Measurements from ENCODE around the gene DNAJC6.
"Not testable (repeated sequence)": the region's sequence is repeated elsewhere in the genome, so short reads cannot be mapped to it uniquely, and the experiment has no call there.

Gene DNAJC6

GRCh38 chr1:65309304-65310077 is at the start of gene DNAJC6:
Gene DNAJC6, plus strand, starts transcription at chr1:65309543. Its CDS starts 203 bp downstream, at chr1:65309746.
- DNase-seq: peak; percentile 87

- DNase-seq: no peak
Measured at GRCh38 chr1:65259816-65260215, 49.5 kb upstream of the DNAJC6 start.

- DNase-seq: peak; percentile 64
Measured at GRCh38 chr1:65260851-65261473, 48.4 kb upstream of the DNAJC6 start.

GRCh38 chr1:65263286-65263685 is 46.1 kb upstream of the DNAJC6 start:
- DNase-seq: no peak

GRCh38 chr1:65264197-65264929 is 45.0 kb upstream of the DNAJC6 start:
- DNase-seq: peak; percentile 68

- no peak for DNase-seq
Measured at GRCh38 chr1:65265296-65265650, 44.1 kb upstream of the DNAJC6 start.

GRCh38 chr1:65265651-65266351 is 43.5 kb upstream of the DNAJC6 start:
- peak; percentile 84 for DNase-seq

- no peak for DNase-seq
Measured at GRCh38 chr1:65266476-65266875, 42.9 kb upstream of the DNAJC6 start.

GRCh38 chr1:65267271-65267670 is 42.1 kb upstream of the DNAJC6 start:
- DNase-seq: no peak

GRCh38 chr1:65267683-65268082 is 41.7 kb upstream of the DNAJC6 start:
- DNase-seq: peak; percentile 45

GRCh38 chr1:65269612-65270011 is 39.7 kb upstream of the DNAJC6 start:
- DNase-seq: no peak

GRCh38 chr1:65276197-65276939 is 33.0 kb upstream of the DNAJC6 start:
- no peak for DNase-seq

- peak; percentile 93 for DNase-seq
Measured at GRCh38 chr1:65277605-65278347, 31.6 kb upstream of the DNAJC6 start.

- no peak for DNase-seq
Measured at GRCh38 chr1:65278376-65279069, 30.8 kb upstream of the DNAJC6 start.

GRCh38 chr1:65279070-65279779 is 30.1 kb upstream of the DNAJC6 start:
- DNase-seq: no peak

GRCh38 chr1:65281846-65282245 is 27.5 kb upstream of the DNAJC6 start:
- DNase-seq: no peak

GRCh38 chr1:65284229-65284628 is 25.1 kb upstream of the DNAJC6 start:
- no peak for DNase-seq

- DNase-seq: peak; percentile 67
Measured at GRCh38 chr1:65289449-65289848, 19.9 kb upstream of the DNAJC6 start.

- not testable (repeated sequence) for DNase-seq
Measured at GRCh38 chr1:65291818-65292217, 17.5 kb upstream of the DNAJC6 start.

GRCh38 chr1:65292861-65293593 is 16.3 kb upstream of the DNAJC6 start:
- DNase-seq: peak; percentile 99

Data from hematopoietic multipotent progenitor cell treated with erythropoietin and hydrocortisone succinate and interleukin-3 and kit ligand, for 6 days (in vitro differentiated cells).